DND-41 (cell line): ENCODE measurements around the gene NECTIN1.

Experiments
- ATAC-seq: fragments of 200-7000 bp; cut with Tn5 transposase; 3 replicates; pipeline ENCODE4 v1.9.1; 2021; ENCODE audit warnings: low read depth; ENCODE audit not compliant: insufficient read depth
- DNase-seq: peaks from one replicate; pipeline ENCODE4 v3.0.0-alpha.2; 2020
- H2AFZ ChIP-seq: 2 replicates; pipeline ENCODE4 v1.6.0; 2012; ENCODE audit warnings: low read depth, low read length
- H3K27ac ChIP-seq: 2 replicates; pipeline ENCODE4 v1.5.1; 2012; ENCODE audit warnings: low read length, inconsistent platforms
- H3K27me3 ChIP-seq: fragments of 200-600 bp; sonication (generic); 2 replicates; pipeline ENCODE4 v1.6.0; 2012; ENCODE audit warnings: low read length, mild to moderate bottlenecking, inconsistent platforms; ENCODE audit not compliant: insufficient read depth, poor library complexity
- H3K36me3 ChIP-seq: 2 replicates; pipeline ENCODE4 v1.5.1; 2012; ENCODE audit warnings: low read length, inconsistent platforms; ENCODE audit not compliant: insufficient read depth
- H3K4me1 ChIP-seq: 2 replicates; pipeline ENCODE4 v1.5.1; 2012; ENCODE audit warnings: mild to moderate bottlenecking, low read length; ENCODE audit not compliant: insufficient read depth
- H3K4me2 ChIP-seq: 2 replicates; pipeline ENCODE4 v1.6.0; 2012; ENCODE audit warnings: mild to moderate bottlenecking, moderate library complexity, low read length, inconsistent platforms; ENCODE audit not compliant: insufficient read depth
- H3K4me3 ChIP-seq, 2 experiments: fragments of 200-600 bp in 1 of 2; shearing (Covaris generic) in 1 of 2; 2 replicates each; pipeline ENCODE4 v1.5.1; 2012 to 2016; ENCODE audit warnings: inconsistent platforms in 2 of 2, low read length in 2 of 2, mild to moderate bottlenecking in 2 of 2, low read depth in 1 of 2, moderate library complexity in 1 of 2
- H3K79me2 ChIP-seq: 2 replicates; pipeline ENCODE4 v1.6.0; 2012; ENCODE audit warnings: low read length, inconsistent platforms; ENCODE audit not compliant: insufficient read depth
- H3K9ac ChIP-seq: 2 replicates; pipeline ENCODE4 v1.6.0; 2012; ENCODE audit warnings: low read depth, mild to moderate bottlenecking, inconsistent platforms, low read length, moderate library complexity
- H3K9me3 ChIP-seq: 2 replicates; pipeline ENCODE4 v1.5.1; 2012; ENCODE audit warnings: low read length, moderate library complexity, mild to moderate bottlenecking, inconsistent platforms; ENCODE audit not compliant: insufficient read depth, severe bottlenecking
- H4K20me1 ChIP-seq: 2 replicates; pipeline ENCODE4 v1.6.0; 2012; ENCODE audit warnings: low read length; ENCODE audit not compliant: insufficient read depth
- CTCF ChIP-seq: IDR thresholded peaks from 2 replicates; pipeline ENCODE4 v1.5.1; 2012; ENCODE audit warnings: borderline replicate concordance, low read length, moderate library complexity, mild to moderate bottlenecking; ENCODE audit not compliant: poor library complexity, severe bottlenecking; ENCODE audit errors: extremely low read depth
- EZH2 ChIP-seq: IDR thresholded peaks from 3 replicates; pipeline ENCODE4 v1.6.1; 2012; ENCODE audit warnings: borderline replicate concordance, low read depth, mild to moderate bottlenecking, moderate library complexity, low read length, inconsistent platforms; ENCODE audit not compliant: severe bottlenecking

NECTIN1 gene

DNA sequence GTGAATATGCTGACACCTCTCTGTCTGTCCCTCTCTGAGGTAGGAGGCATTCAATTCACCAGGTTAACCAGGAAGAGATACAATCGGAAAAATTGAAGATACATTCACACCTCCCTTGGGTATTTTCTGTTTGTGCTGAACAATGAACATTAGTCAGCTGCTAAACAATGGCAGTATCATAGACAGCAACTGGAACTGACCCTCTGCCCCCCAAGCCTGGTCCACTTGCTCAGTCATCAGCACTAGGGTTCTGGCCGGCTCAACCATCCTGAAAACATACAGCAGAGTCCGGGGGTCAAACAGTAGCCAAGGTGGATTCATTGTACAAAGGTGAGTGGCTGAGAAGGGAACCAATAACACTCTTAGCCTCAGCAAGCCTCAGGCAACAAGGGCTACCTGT is 4.0 kb downstream of the NECTIN1 start:
- no peaks in the 10 kb centered on the region for H3K36me3 ChIP-seq
- peaks cover 37% of the 10 kb centered on the region for H4K20me1 ChIP-seq
- TF ChIP-seq EZH2 (no peak), CTCF (no peak)
- no peak overlapping the region for H3K4me3 ChIP-seq
- peaks cover 52% of the 10 kb centered on the region for H3K27me3 ChIP-seq
- no peak overlapping the region for H3K4me2 ChIP-seq
- no peak overlapping the region for H2AFZ ChIP-seq
- H3K79me2 ChIP-seq = no peaks in the 10 kb centered on the region
- no peaks in the 10 kb centered on the region for H3K9me3 ChIP-seq
- ATAC-seq (no peak), DNase-seq (no peak)
- H3K27ac ChIP-seq = no peak overlapping the region
- no peak overlapping the region for H3K9ac ChIP-seq
- peaks cover 17% of the 10 kb centered on the region for H3K4me1 ChIP-seq

GRCh38 chr11:119723952-119724325 is 5.1 kb downstream of the NECTIN1 start:
- H3K4me1 ChIP-seq = peaks cover 17% of the 10 kb centered on the region

DNA sequence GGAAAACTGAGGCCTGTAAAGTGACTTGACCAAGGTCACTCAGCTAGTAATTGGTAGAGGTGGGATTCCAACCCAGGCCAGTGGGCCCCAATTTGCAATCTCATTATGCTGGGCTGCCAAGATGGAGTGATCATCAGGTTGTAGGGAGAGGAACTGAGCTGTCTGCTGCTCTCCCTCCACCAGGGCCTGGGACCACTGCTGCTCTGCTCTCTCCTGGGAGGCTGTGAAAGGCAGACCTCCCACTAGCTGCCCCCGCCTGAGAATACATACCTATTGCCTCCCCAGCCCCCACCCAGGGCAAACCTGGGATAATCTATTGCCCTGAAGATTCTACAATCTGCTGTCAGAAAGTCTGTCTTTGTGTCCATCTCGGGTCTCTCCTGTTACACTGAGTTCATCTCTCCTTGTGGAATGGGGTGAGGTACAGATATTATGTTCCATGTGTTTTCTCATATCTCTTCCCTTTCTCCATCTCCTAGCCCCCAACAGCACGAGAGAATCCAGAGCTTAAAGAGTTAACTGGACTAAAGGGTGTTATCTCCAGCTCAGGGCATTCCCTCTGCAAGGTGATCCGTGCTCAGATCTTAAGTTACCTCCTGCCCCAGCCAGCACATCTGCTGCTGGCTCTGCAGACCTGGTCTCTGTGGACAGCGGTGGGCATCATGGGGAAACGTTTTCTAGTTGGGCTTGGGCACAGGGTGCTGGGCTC is 5.6 kb downstream of the NECTIN1 start:
- no peak overlapping the region for H3K9ac ChIP-seq
- no peaks in the 10 kb centered on the region for H3K79me2 ChIP-seq
- H3K9me3 ChIP-seq = no peaks in the 10 kb centered on the region
- no peak overlapping the region for H3K4me2 ChIP-seq
- no peak overlapping the region for H3K4me3 ChIP-seq
- DNase-seq (no peak), ATAC-seq (no peak)
- H4K20me1 ChIP-seq = peaks cover 38% of the 10 kb centered on the region
- H3K27ac ChIP-seq = no peak overlapping the region
- H3K27me3 ChIP-seq = peaks cover 37% of the 10 kb centered on the region
- no peak overlapping the region for H2AFZ ChIP-seq
- no peak for TF ChIP-seq EZH2
- no peak for TF ChIP-seq CTCF
- no peaks in the 10 kb centered on the region for H3K36me3 ChIP-seq
- peaks cover 13% of the 10 kb centered on the region for H3K4me1 ChIP-seq

More at GRCh38 chr11:119723952-119724325, 5.1 kb downstream of the NECTIN1 start:
- Histone ChIP-seq H3K9ac (no peak overlapping the region), H3K27ac (no peak overlapping the region), H3K36me3 (no peaks in the 10 kb centered on the region), H3K9me3 (no peaks in the 10 kb centered on the region), H3K27me3 (peaks cover 42% of the 10 kb centered on the region), H3K4me2 (no peak overlapping the region), H2AFZ (no peak overlapping the region), H4K20me1 (peaks cover 38% of the 10 kb centered on the region), H3K79me2 (no peaks in the 10 kb centered on the region), H3K4me3 (no peak overlapping the region)
- ATAC-seq = no peak
- TF ChIP-seq EZH2 = no peak
- TF ChIP-seq CTCF = no peak
- no peak for DNase-seq
